Measurements from ENCODE around the gene PPM1M.
A peak's percentile ranks its signal among the peaks of the same experiment; 100 is the strongest.
"Not testable (repeated sequence)": the region's sequence is repeated elsewhere in the genome, so short reads cannot be mapped to it uniquely, and the experiment has no call there.

Gene PPM1M

GRCh38 chr3:52280050-52280461, 34.5 kb downstream of the PPM1M start:
- Histone ChIP-seq H3K4me3 (ENCODE audit: extremely low read depth, insufficient read depth, low read length, poor library complexity, severe bottlenecking) (no peak overlapping the region), H3K27ac (ENCODE audit: low read depth, low read length, severe bottlenecking) (peak overlapping the region; percentile 91), H3K36me3 (ENCODE audit: control insufficient read depth, insufficient read depth, low read length) (peaks cover 11% of the 10 kb centered on the region), H3K4me1 (ENCODE audit: control insufficient read depth, insufficient read depth, low read length, poor library complexity, severe bottlenecking) (peaks cover 15% of the 10 kb centered on the region), H3K9me3 (ENCODE audit: control insufficient read depth, low read length) (no peaks in the 10 kb centered on the region)
- WGBS, 2 experiments (ENCODE audit: insufficient coverage in 2 of 2), result 85 to 96% methylated on average over 6 of the region's 6 CpGs

- peak overlapping the region; percentile 63 for H3K27ac ChIP-seq (ENCODE audit: low read depth, low read length, severe bottlenecking)
- H3K4me1 ChIP-seq (ENCODE audit: control insufficient read depth, insufficient read depth, low read length, poor library complexity, severe bottlenecking), result peaks cover 12% of the 10 kb centered on the region
Observed at GRCh38 chr3:52281981-52282801, 36.6 kb downstream of the PPM1M start.

DNA sequence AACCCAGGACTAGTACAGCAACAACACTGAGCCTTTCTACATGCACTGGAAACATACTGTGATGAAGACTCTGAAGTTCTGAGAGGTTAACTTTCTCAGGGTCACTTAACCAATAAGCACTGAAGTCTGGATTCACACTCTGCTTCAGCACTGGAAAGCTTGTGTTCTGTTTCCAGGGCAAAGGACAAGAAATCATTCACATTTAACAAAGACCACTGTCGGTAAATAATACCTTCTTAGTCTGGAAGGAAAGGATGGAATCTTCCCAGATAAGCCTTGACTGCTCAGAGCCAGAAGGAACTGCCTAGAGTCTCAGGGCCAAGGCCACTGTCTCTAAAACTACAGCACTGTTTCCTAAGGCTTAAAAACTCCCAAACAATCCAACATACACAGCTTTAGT, 37.7 kb downstream of the PPM1M start:
- H3K4me3 ChIP-seq (ENCODE audit: extremely low read depth, insufficient read depth, low read length, poor library complexity, severe bottlenecking), result no peak overlapping the region
- 83% methylated on average over 1 of the region's 1 CpG; no CpG with 5 or more reads in 1 of the 2 experiments for WGBS, 2 experiments (ENCODE audit: insufficient coverage in 2 of 2)
- H3K36me3 ChIP-seq (ENCODE audit: control insufficient read depth, insufficient read depth, low read length), result no peaks in the 10 kb centered on the region
- H3K27ac ChIP-seq (ENCODE audit: low read depth, low read length, severe bottlenecking), result peak overlapping the region; percentile 53
- peaks cover 12% of the 10 kb centered on the region for H3K4me1 ChIP-seq (ENCODE audit: control insufficient read depth, insufficient read depth, low read length, poor library complexity, severe bottlenecking)
- no peaks in the 10 kb centered on the region for H3K9me3 ChIP-seq (ENCODE audit: control insufficient read depth, low read length)

More at GRCh38 chr3:52281981-52282801, 36.6 kb downstream of the PPM1M start:
- Histone ChIP-seq H3K4me3 (ENCODE audit: extremely low read depth, insufficient read depth, low read length, poor library complexity, severe bottlenecking) (no peak overlapping the region), H3K36me3 (ENCODE audit: control insufficient read depth, insufficient read depth, low read length) (no peaks in the 10 kb centered on the region), H3K9me3 (ENCODE audit: control insufficient read depth, low read length) (no peaks in the 10 kb centered on the region)
- WGBS, 2 experiments (ENCODE audit: insufficient coverage in 2 of 2), result 95 to 96% methylated on average over 7 to 8 of the region's 8 CpGs

DNA sequence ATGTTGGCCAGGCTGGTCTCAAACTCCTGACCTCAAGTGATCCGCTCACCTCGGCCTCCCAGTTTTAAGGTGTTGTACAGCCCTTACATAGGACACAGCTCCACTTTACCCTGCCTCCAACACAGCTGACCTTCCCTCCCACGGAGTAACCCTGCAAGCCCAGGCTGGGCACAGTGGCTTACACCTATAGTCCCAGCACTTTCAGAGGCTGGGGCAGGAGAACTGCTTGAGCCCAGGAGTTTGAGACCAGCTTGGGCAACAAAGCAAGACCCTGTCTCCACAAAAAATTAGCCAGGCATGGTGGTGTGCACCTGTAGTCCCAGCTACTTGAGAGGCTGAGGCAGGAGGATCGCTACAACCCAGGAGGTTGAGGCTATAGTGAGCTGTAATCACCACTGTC, 38.5 kb downstream of the PPM1M start:
- 91 to 93% methylated on average over 2 to 4 of the region's 4 CpGs for WGBS, 2 experiments (ENCODE audit: insufficient coverage in 2 of 2)
- H3K4me3 ChIP-seq (ENCODE audit: extremely low read depth, insufficient read depth, low read length, poor library complexity, severe bottlenecking); H3K9me3 ChIP-seq (ENCODE audit: control insufficient read depth, low read length); H3K27ac ChIP-seq (ENCODE audit: low read depth, low read length, severe bottlenecking); H3K36me3 ChIP-seq (ENCODE audit: control insufficient read depth, insufficient read depth, low read length): not testable (repeated sequence)
- peaks cover 12% of the 10 kb centered on the region for H3K4me1 ChIP-seq (ENCODE audit: control insufficient read depth, insufficient read depth, low read length, poor library complexity, severe bottlenecking)

GRCh38 chr3:52286777-52287110, 41.2 kb downstream of the PPM1M start:
- no peaks in the 10 kb centered on the region for H3K9me3 ChIP-seq (ENCODE audit: control insufficient read depth, low read length)
- H3K4me3 ChIP-seq (ENCODE audit: extremely low read depth, insufficient read depth, low read length, poor library complexity, severe bottlenecking), result peak overlapping the region; percentile 73
- 92 to 95% methylated on average over 6 to 8 of the region's 8 CpGs for WGBS, 2 experiments (ENCODE audit: insufficient coverage in 2 of 2)
- peaks cover 5% of the 10 kb centered on the region for H3K4me1 ChIP-seq (ENCODE audit: control insufficient read depth, insufficient read depth, low read length, poor library complexity, severe bottlenecking)
- H3K36me3 ChIP-seq (ENCODE audit: control insufficient read depth, insufficient read depth, low read length), result peaks cover 4% of the 10 kb centered on the region
- no peak overlapping the region for H3K27ac ChIP-seq (ENCODE audit: low read depth, low read length, severe bottlenecking)

DNA sequence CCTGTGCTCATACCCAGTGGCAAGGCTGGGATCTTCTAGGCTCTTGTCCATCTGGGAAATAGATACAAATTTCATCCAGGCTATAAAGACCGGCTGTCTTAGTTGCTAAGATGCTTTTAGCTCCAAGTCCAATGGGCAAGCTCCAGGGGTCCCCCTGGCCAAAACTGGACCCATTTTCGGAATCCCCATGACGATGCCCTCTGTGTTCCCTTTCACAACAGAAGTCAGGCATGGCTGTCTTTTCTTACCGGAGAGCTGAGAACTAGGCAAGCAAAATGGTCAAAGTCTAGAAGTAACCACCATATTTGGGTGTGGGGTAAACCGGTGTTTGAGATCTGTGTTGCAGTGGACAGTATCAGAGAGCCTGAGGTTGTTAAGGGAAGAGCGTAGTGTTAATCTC, 43.1 kb downstream of the PPM1M start:
- peaks cover 12% of the 10 kb centered on the region for H3K36me3 ChIP-seq (ENCODE audit: control insufficient read depth, insufficient read depth, low read length)
- no peak overlapping the region for H3K27ac ChIP-seq (ENCODE audit: low read depth, low read length, severe bottlenecking)
- H3K4me1 ChIP-seq (ENCODE audit: control insufficient read depth, insufficient read depth, low read length, poor library complexity, severe bottlenecking), result peaks cover 3% of the 10 kb centered on the region
- peak overlapping the region; percentile 73 for H3K4me3 ChIP-seq (ENCODE audit: extremely low read depth, insufficient read depth, low read length, poor library complexity, severe bottlenecking)
- 91 to 95% methylated on average over 5 to 6 of the region's 6 CpGs for WGBS, 2 experiments (ENCODE audit: insufficient coverage in 2 of 2)
- H3K9me3 ChIP-seq (ENCODE audit: control insufficient read depth, low read length), result no peaks in the 10 kb centered on the region

GRCh38 chr3:52289338-52289746, 43.8 kb downstream of the PPM1M start:
- Histone ChIP-seq H3K4me3 (ENCODE audit: extremely low read depth, insufficient read depth, low read length, poor library complexity, severe bottlenecking) (no peak overlapping the region), H3K36me3 (ENCODE audit: control insufficient read depth, insufficient read depth, low read length) (peaks cover 12% of the 10 kb centered on the region), H3K27ac (ENCODE audit: low read depth, low read length, severe bottlenecking) (no peak overlapping the region), H3K9me3 (ENCODE audit: control insufficient read depth, low read length) (no peaks in the 10 kb centered on the region), H3K4me1 (ENCODE audit: control insufficient read depth, insufficient read depth, low read length, poor library complexity, severe bottlenecking) (no peaks in the 10 kb centered on the region)
- WGBS, 2 experiments (ENCODE audit: insufficient coverage in 2 of 2), result 90% methylated on average over 1 of the region's 1 CpG; no CpG with 5 or more reads in 1 of the 2 experiments

GRCh38 chr3:52289747-52290595, 44.4 kb downstream of the PPM1M start:
- no peaks in the 10 kb centered on the region for H3K9me3 ChIP-seq (ENCODE audit: control insufficient read depth, low read length)
- no peak overlapping the region for H3K4me3 ChIP-seq (ENCODE audit: extremely low read depth, insufficient read depth, low read length, poor library complexity, severe bottlenecking)
- no peak overlapping the region for H3K27ac ChIP-seq (ENCODE audit: low read depth, low read length, severe bottlenecking)
- WGBS, 2 experiments (ENCODE audit: insufficient coverage in 2 of 2), result 85 to 93% methylated on average over 14 to 15 of the region's 15 CpGs
- H3K36me3 ChIP-seq (ENCODE audit: control insufficient read depth, insufficient read depth, low read length), result peaks cover 12% of the 10 kb centered on the region
- H3K4me1 ChIP-seq (ENCODE audit: control insufficient read depth, insufficient read depth, low read length, poor library complexity, severe bottlenecking), result no peaks in the 10 kb centered on the region

GRCh38 chr3:52290596-52291507, 45.3 kb downstream of the PPM1M start:
- H3K4me1 ChIP-seq (ENCODE audit: control insufficient read depth, insufficient read depth, low read length, poor library complexity, severe bottlenecking), result no peaks in the 10 kb centered on the region
- H3K9me3 ChIP-seq (ENCODE audit: control insufficient read depth, low read length), result no peaks in the 10 kb centered on the region
- 85 to 94% methylated on average over 19 to 20 of the region's 23 CpGs for WGBS, 2 experiments (ENCODE audit: insufficient coverage in 2 of 2)
- no peak overlapping the region for H3K4me3 ChIP-seq (ENCODE audit: extremely low read depth, insufficient read depth, low read length, poor library complexity, severe bottlenecking)
- no peak overlapping the region for H3K27ac ChIP-seq (ENCODE audit: low read depth, low read length, severe bottlenecking)
- peaks cover 12% of the 10 kb centered on the region for H3K36me3 ChIP-seq (ENCODE audit: control insufficient read depth, insufficient read depth, low read length)

- Histone ChIP-seq H3K4me3 (ENCODE audit: extremely low read depth, insufficient read depth, low read length, poor library complexity, severe bottlenecking) (no peak overlapping the region), H3K36me3 (ENCODE audit: control insufficient read depth, insufficient read depth, low read length) (peaks cover 12% of the 10 kb centered on the region), H3K9me3 (ENCODE audit: control insufficient read depth, low read length) (no peaks in the 10 kb centered on the region), H3K4me1 (ENCODE audit: control insufficient read depth, insufficient read depth, low read length, poor library complexity, severe bottlenecking) (no peaks in the 10 kb centered on the region), H3K27ac (ENCODE audit: low read depth, low read length, severe bottlenecking) (no peak overlapping the region)
- WGBS, 2 experiments (ENCODE audit: insufficient coverage in 2 of 2), result 85 to 89% methylated on average over 6 to 7 of the region's 7 CpGs
Observed at GRCh38 chr3:52291508-52292181, 46.1 kb downstream of the PPM1M start.
